Measurements from ENCODE around the gene AGAP3.

- TF ChIP-seq CTCF (conservative IDR thresholded peaks at IDR 0.05 in 1 of 2, IDR thresholded peaks at IDR 0.05 in 1 of 2; ENCODE audit: extremely low read depth in 1 of 2, insufficient read depth in 1 of 2, low read depth in 1 of 2, low read length in 2 of 2) = no peak
- TF ChIP-seq EZH2 (IDR thresholded peaks at IDR 0.05; ENCODE audit: borderline replicate concordance, low read length) = no peak
Observed at GRCh38 chr7:151083824-151084160, 2.5 kb upstream of the AGAP3 start.
